A673 (cell line): ENCODE measurements around the gene ZCRB1. TPM values are rescaled to one million over a fixed set of nuclear protein-coding genes. Genes with fewer than 3 reads are reported as not detected.

Experiments
- BruUV-seq: library from RNA; stranded (reverse); fragments of 400-500 nt; replicated peaks from 2 replicates; lab custom pipeline; 2021; lab: Mats Ljungman, UMichigan
- CTCF ChIA-PET: fragments of 300-600 bp; sonication (Branson Sonifier 250); formaldehyde crosslinking; loops from one replicate; lab custom pipeline; 2022; ENCODE audit warnings: antibody characterized with exemption; lab: Charles Lee
- POLR2A ChIA-PET: fragments of 300-600 bp; sonication (Branson Sonifier 250); formaldehyde crosslinking; loops from one replicate; lab custom pipeline; 2022; ENCODE audit warnings: antibody characterized with exemption; ENCODE audit not compliant: low non-redundant PET; lab: Charles Lee
- DNase-seq: peaks from one replicate; pipeline ENCODE4 v3.0.0-alpha.2; 2015; ENCODE audit warnings: low spot score
- H3K27ac ChIP-seq: fragments of 200-600 bp; sonication (generic); 2 replicates; pipeline ENCODE4 v1.5.1; 2016; ENCODE audit warnings: mixed run types, low read depth, mild to moderate bottlenecking, mixed read lengths, antibody characterized with exemption, low read length; ENCODE audit not compliant: poor library complexity, severe bottlenecking
- H3K27me3 ChIP-seq: fragments of 200-600 bp; sonication (generic); replicated peaks from 2 replicates; pipeline ENCODE4 v1.6.1; 2017; ENCODE audit warnings: mixed run types, low read depth, mild to moderate bottlenecking, mixed read lengths, antibody characterized with exemption, low read length; ENCODE audit not compliant: insufficient read depth, poor library complexity
- H3K36me3 ChIP-seq: fragments of 200-600 bp; sonication (generic); 2 replicates; pipeline ENCODE4 v1.6.1; 2016; ENCODE audit warnings: mixed run types, mild to moderate bottlenecking, mixed read lengths, antibody characterized with exemption, low read length; ENCODE audit not compliant: insufficient read depth, poor library complexity, severe bottlenecking
- H3K4me1 ChIP-seq: fragments of 200-600 bp; sonication (generic); 2 replicates; pipeline ENCODE4 v1.6.1; 2017; ENCODE audit warnings: mixed run types, mild to moderate bottlenecking, mixed read lengths, antibody characterized with exemption, low read length; ENCODE audit not compliant: insufficient read depth, poor library complexity, severe bottlenecking
- H3K4me3 ChIP-seq: fragments of 200-600 bp; sonication (generic); 2 replicates; pipeline ENCODE4 v1.5.1; 2016; ENCODE audit warnings: low read depth, mixed run types, mild to moderate bottlenecking, mixed read lengths, low read length; ENCODE audit not compliant: poor library complexity, severe bottlenecking
- H3K9me3 ChIP-seq: fragments of 200-600 bp; sonication (generic); 2 replicates; pipeline ENCODE4 v1.6.1; 2016; ENCODE audit warnings: mixed run types, low read depth, mild to moderate bottlenecking, mixed read lengths, antibody characterized with exemption, low read length; ENCODE audit not compliant: poor library complexity, severe bottlenecking
- CTCF ChIP-seq: fragments of 300-800, 200-600 bp; sonication (generic); conservative IDR thresholded peaks from 2 replicates; pipeline ENCODE4 v1.5.1; 2017; ENCODE audit warnings: low read depth, mild to moderate bottlenecking, antibody characterized with exemption, low read length, moderate library complexity, mixed read lengths
- EZH2 ChIP-seq: fragments of 200-600 bp; sonication (generic); IDR thresholded peaks from 2 replicates; pipeline ENCODE4 v1.6.1; 2017; ENCODE audit warnings: borderline replicate concordance, low read depth, mild to moderate bottlenecking, mixed read lengths, antibody characterized with exemption, low read length; ENCODE audit not compliant: poor library complexity, severe bottlenecking
- intact Hi-C: fragments of 100-400 bp; cut with micrococcal nuclease; formaldehyde crosslinking; loops from one replicate; pipeline ENCODE4 v1.10.0; 2022; ENCODE audit not compliant: unreplicated experiment
- total RNA-seq: library from RNA; stranded (reverse); gene quantifications from 2 replicates; pipeline ENCODE4 v1.2.3, GENCODE V29; 2021

ZCRB1 gene
- total RNA-seq, 1 experiment from 2014 or later: 110 TPM

- no TSS peak for BruUV-seq
- Histone ChIP-seq H3K4me3 (peak overlapping the region; percentile 79), H3K27ac (peak overlapping the region; percentile 86), H3K4me1 (peaks cover 14% of the 10 kb centered on the region), H3K9me3 (no peaks in the 10 kb centered on the region), H3K36me3 (no peaks in the 10 kb centered on the region), H3K27me3 (no peaks in the 10 kb centered on the region)
- DNase-seq: no peak
- ChIA-PET POLR2A (no interaction called here), CTCF (no interaction called here)
- TF ChIP-seq CTCF: no peak
- TF ChIP-seq EZH2: no peak
- intact Hi-C loops: loop anchor here (2.0 to 5.0 kb wide), 2 partner anchors 185 to 198 kb away; partner anchors contain the start of gene GXYLT1
Observed at GRCh38 chr12:42327227-42327590, 1.3 kb upstream of the ZCRB1 start.

- H3K27me3 ChIP-seq: no peaks in the 10 kb centered on the region
- POLR2A ChIA-PET: no interaction called here
- H3K9me3 ChIP-seq: no peaks in the 10 kb centered on the region
- peak overlapping the region; percentile 79 for H3K4me3 ChIP-seq
- intact Hi-C loops: loop anchor here (2.0 to 5.0 kb wide), 2 partner anchors 184 to 198 kb away; partner anchors contain the start of gene GXYLT1
- CTCF ChIA-PET: no interaction called here
- DNase-seq: peak; percentile 14
- no peak for TF ChIP-seq EZH2
- TF ChIP-seq CTCF: no peak
- H3K4me1 ChIP-seq: peaks cover 14% of the 10 kb centered on the region
- H3K36me3 ChIP-seq: peaks cover under 1% of the 10 kb centered on the region
- H3K27ac ChIP-seq: peak overlapping the region; percentile 86
- no TSS peak for BruUV-seq
Observed at GRCh38 chr12:42326541-42327226, 790 bp upstream of the ZCRB1 start.

DNA sequence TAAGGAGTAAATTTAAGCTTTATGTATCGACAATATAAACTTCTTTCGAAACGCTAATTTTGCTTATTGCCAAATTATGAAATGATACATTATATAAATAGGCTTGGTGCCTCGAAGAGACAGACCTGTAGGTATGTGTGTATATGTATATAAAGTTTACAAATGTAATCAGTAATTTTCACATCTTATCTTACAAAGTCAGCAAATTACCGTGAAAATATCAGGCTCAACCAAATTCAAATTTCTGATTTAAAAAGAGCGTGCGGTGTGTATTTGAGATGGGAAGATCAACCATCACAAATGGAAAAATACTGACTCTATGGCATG is 605 bp downstream of the ZCRB1 start:
- intact Hi-C loops: loop anchor here (5.0 kb wide), 1 partner anchor 183 kb away; the partner anchor contains the start of gene GXYLT1

More for the DNA sequence above, 605 bp downstream of the ZCRB1 start:
- TF ChIP-seq EZH2: no peak
- no peak for TF ChIP-seq CTCF
- peak overlapping the region; percentile 86 for H3K27ac ChIP-seq
- H3K36me3 ChIP-seq: peaks cover 8% of the 10 kb centered on the region
- CTCF ChIA-PET: no interaction called here
- H3K9me3 ChIP-seq: no peaks in the 10 kb centered on the region
- H3K27me3 ChIP-seq: no peaks in the 10 kb centered on the region
- peaks cover 14% of the 10 kb centered on the region for H3K4me1 ChIP-seq
- BruUV-seq: no TSS peak
- no peak for DNase-seq
- POLR2A ChIA-PET: no interaction called here
- H3K4me3 ChIP-seq: peak overlapping the region; percentile 79
